PC-9 (cell line): ENCODE data around the gene KIF17.

Source experiments
- CTCF ChIP-seq: fragments of 200-600 bp; sonication (generic); conservative IDR thresholded peaks from 2 replicates; pipeline ENCODE4 v1.6.1; 2017; ENCODE audit warnings: mixed run types, antibody characterized with exemption, mild to moderate bottlenecking, moderate library complexity
- EZH2 ChIP-seq: fragments of 200-600 bp; sonication (generic); IDR thresholded peaks from 2 replicates; pipeline ENCODE4 v1.8.0; 2017; ENCODE audit warnings: antibody characterized with exemption, low read depth

- no peak for TF ChIP-seq CTCF
- TF ChIP-seq EZH2 = no peak
Observed at GRCh38 chr1:20733360-20733975, 15.7 kb upstream of the KIF17 start.
